NCI-H524 treated with DMSO at 0.1 percent for 48 hours (cell line): ENCODE measurements around the gene EXD3.
"Not testable (repeated sequence)": the region's sequence is repeated elsewhere in the genome, so short reads cannot be mapped to it uniquely, and the experiment has no call there.

Experiments used
- DNase-seq: peaks from one replicate; lab custom pipeline; 2025; lab: John Stamatoyannopoulos, UW

The EXD3 gene

DNA sequence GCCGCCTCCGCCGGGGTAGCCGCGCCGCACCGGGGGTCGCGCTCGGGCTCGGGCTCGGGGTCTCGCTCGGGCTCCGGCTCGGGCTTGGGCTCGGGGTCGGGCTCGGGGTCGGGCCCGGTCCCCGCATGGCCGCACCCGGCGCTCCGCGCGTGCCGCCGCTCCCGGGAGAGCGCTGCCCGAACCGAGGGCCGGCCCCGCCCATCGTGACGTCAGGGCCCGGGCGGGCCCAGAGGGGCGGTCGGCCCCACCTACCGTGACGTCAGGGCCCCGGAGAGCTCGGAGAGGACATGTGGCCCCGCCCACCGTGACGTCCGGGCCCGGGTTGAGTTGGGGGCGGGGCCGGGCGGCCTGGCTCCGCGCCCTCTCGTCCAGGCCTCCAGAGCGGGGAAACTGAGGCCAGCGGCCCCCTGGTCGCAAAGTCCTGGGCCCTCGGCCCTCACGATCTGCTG, 36.2 kb upstream of the EXD3 start, which contains the start of gene NSMF:
NSMF (minus strand) TSS at position 183 of the 449 bp plus-strand sequence. CDS start 232 bp downstream, outside the sequence.
- DNase-seq: no peak

DNA sequence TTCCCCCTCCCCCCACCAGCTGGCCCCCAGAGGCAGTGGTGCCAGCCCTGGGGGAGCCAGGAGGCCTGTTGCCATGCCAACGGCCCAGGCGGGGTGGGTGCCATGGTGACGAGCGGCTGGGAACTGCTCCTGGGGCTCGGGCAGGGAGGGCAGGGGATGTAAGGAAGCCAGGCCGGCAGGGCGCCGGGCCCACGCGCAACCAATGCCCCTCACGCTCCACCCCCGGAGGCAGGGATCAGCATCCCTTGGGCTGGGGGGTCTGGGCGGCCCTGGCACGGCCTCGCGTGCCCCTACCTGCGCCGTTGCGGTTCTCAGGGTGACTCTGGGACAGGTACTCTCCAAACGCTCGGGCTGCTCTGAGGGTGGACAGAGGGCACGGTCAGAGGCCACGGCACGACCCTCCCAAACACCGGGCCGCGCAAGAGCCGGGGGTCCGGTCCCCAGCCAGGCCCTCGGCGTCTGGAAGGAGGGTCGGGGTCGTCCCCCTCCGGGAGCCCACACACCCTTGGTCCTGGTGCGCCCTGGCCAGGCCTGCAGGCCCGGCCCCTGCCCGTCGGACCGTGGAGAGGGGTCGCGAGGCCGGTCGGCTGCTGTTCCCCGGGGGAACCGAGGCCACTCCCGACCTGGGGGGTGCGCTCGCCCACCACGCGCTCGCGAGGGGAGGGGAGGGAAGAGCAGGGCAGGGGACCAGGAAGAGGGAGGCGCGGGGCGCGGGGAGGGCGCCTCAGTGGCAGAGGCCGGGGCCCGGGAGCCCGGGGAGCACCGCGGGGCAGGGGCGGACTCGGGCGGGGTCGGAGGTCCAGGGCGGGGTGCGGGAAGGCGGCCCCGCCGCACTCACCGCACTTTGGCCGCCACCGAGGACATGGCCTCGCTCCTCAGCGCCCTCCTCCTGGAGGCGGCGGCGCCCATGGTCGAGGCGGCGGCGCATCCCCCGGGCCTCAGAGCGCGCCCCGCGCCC, 35.5 kb upstream of the EXD3 start:
- no peak for DNase-seq

DNA sequence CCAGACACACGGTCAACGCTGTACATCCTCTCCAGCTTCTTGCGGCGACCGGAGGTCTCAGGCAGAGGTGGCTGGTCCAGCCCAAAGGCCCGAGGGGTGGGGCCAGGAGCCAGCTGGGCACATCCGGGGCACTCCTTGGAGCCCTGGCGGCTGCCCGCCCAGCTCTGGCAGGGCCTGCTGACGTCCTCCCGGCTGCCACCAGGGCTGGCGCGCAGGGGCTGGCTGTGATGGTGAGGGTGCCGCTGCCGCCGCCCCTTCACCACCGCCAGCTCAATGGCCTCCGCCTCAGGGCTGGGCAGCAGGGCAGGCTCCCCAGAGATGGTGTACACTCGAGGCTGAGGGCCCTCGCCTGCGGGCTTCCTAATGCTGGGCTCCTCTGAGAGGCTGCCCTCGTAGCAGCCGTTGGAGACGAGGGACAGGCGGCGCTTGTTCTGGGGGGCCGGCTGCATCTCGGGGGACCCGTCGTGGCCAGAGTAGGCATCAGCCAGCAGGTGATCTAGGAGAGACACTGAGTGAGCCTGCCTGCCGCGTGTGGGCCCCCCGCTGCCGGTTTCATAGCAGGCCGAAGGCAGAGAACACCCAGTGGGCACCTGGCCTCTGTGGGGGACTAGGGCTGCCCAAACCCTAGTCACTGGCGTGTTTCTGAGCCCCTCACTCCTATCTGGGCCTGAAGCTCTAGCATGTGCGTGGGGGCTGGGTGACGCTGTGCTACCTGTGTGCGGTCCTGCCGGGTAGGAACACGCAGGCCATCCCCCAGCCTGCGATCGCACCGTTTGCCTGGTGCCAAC, 34.6 kb upstream of the EXD3 start:
- no peak for DNase-seq

DNA sequence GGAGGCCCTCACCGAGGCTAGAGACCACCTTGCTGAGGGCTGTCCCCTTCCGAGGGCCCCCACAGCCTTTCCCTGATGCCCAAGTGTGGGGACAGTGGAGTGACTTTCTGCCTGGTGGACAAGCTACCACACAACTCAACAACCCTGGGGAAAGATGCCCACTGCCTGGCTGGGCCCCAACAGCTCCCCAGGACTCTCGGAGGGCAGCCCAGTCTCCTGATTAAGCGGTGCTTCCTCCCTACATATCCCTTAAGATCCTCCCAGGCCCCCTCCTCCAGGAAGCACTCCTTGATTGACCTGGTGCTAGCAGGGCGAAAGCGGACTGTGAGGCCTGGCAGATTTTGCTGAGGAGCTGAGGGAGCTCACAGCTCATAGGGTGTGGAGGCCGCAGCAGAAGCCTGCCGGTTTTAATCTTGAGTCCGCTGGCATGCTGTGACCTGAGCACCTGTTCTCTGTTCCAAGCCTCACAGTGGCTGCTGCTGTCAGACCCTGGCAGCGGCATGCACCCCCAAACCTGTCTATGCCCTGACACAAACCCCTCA, 34.0 kb upstream of the EXD3 start:
- DNase-seq: no peak

DNA sequence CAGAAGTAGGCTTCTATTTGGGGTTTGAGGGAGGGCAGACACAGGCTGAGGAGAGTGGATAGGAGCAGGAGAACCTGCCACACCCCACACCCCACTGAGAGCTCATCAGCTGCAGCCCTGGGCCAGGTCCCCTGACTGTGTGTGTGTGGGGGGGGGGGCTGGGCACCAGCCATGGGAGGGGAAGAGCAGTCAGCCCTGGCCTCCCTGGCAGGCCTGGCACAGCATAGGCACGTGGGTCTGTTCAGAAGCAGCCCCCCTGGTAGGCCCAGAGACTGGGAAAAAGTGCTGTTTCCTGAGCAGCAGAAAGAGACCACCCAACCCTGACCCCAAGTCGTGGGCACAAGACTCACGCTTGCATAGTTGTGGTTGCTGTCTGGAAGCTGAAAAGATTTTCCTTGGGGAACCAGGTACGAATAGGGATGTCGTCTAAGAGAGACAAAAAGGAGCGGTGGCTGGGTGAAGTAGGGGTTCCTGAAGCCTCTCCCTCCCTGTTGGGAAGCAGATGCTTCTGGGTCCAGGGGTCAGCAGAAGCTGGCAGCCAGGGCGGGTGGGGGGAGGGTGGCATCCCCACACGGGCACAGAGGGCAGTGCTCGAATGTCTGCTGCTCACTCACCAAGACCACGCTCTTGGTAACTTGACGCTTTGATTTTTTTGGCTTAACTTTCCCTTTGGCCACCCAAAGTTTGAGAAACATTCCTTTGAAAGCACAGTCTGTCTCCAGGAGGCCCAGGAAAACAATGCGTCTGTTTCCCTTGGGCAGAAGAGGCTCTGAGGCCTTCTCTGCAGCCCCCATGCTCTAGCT, 33.3 kb upstream of the EXD3 start:
- DNase-seq: no peak

DNA sequence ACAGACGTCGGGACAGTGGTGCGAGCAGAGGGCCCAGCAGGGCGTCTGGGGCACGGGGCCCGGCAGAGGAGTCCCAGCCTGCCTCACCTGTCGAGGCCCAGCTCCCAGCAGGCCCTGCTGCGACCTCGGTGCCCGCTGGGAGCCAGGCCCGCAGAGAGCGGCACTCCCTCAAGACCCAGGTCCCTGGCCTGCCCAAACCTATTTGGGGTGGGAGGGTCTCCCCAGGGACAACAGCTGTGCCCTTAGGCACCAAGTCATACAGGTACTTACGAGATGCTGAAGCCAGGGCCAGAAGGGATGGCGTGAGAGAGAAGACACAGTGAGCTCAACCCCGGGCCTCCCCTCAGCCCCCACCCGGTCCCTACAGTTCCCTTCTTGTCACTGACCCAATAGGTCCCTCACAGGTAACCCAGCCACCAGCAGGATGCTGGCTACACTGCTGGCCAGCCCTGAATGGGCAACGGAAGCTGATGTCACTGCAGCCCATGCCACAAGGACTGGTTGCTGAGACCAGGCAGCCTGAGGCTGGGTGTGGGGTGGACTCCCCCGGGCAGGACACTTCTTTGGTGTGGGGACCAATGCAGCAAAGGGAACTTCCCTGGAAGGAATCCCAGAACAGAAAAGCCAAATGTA, 32.5 kb upstream of the EXD3 start:
- DNase-seq: no peak

DNA sequence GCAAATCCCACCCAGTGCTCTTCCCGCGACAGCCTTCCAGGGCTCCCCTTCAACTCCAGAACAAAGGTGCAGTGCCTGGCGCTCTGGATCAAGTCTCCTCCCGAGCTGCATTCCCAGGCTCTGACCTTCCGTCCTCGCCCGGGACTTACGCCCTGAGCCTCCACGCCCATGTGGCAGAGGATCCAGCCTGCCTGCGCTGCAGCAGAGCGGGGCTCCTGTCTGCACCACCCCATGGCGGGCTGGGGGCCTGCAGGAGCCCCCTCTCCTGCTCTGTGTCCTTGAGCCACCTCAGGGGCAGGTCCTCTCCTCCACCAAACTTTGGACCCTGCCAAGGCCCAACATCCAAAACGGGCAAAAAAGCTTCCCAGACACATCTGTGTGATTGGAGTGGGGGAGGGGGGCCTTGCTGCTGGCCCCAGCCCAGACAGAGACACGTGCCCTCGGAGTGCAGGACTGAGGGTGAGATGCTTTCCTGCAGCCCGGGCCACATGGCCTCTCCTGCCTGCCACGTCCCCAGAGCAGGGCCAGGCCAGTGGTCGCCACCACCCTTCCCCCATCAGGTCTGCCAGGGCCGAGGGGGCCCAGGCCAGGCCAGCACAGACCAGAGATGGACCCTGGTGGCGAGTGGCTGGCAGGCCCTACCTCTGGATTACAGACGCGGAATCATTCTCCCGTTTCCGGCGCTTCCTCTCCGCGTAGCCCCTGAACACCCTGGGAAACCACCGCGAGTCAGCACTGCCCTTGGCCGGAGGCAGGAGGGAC, 31.8 kb upstream of the EXD3 start:
- DNase-seq: no peak

DNA sequence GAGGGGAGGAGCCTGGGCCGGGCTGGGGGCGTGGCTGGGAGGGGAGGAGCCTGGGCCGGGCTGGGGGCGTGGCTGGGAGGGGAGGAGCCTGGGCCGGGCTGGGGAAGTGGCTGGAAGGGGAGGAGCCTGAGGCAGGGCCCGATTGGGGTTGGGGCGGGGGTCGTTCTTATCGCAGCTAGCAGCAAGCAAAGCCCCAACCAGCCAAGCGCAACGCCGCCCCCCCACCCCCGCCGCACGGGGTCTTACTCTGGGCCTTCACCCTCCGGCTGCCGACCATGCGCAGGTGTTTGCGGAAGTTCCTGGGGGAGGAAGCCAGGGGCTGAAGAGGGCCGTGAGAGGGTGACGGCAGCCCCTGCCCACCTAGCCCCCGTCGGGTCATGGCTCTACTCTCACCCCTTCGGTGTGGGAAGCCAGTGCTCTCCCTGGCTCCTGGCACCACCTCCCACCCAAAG, 31.2 kb upstream of the EXD3 start:
- no peak for DNase-seq

DNA sequence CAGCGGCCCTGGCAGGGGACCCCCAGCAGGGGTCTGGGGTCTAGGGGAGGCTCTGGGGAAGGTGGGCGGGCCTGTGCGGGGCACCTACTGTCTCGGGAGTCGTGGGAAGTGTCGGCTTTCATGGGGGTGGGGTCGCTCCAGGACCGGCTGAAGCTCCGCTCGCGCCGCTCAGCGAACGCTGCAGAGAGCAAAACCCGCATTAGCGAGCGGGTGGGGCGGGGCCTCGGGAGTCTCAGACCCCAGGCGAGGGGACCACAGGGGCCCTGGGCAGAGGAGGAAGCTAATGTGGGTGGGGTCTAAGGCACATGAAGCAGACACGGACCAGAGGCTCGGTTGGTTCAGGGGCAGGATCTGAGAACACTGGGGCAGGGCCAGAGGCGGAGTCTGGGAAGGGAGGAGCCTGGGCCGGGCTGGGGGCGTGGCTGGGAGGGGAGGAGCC, 30.7 kb upstream of the EXD3 start:
- DNase-seq: no peak

DNA sequence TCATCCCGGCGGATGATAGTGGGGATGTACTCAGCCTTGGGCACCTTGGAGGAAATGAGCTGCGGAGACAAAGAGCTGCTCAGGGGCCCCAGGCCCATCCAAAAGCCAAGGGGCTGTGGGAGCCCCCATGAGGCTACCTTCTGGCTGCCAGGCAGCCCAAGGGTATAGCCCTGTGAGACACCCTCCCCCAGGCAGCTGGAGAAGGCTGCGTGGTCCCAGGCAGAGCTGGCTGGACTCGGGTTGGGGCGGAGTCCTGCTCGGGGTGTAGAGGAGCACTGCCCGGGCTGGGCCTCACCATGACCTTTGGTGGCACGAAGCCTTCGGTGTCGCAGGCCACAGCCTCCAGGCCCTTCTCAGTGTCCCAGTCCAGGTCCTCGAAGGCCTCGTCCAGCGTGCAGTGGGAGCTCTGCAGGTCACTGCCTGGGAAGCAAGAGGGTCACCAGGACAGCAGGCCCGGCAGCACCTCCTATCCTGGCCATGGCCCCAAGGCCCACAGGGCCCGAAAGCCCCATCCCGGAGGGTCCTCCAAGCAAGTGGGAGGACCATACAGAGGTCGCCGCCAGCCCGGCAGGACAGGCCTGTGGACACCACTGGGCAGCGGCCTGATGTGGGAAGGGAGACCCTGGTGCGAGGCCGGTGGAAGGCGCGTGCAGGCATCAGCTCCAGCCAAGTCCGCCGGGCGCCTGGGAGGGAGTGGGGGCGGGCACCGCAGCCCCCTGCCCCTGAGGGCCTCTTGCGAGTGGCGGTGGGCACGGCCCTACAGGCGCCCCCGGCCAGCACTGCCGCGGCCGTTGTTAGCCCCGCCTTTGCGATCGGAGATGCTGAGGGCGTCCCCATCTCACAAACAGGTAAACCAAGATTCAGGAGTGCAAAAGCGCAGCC, 30.0 kb upstream of the EXD3 start:
- no peak for DNase-seq

DNA sequence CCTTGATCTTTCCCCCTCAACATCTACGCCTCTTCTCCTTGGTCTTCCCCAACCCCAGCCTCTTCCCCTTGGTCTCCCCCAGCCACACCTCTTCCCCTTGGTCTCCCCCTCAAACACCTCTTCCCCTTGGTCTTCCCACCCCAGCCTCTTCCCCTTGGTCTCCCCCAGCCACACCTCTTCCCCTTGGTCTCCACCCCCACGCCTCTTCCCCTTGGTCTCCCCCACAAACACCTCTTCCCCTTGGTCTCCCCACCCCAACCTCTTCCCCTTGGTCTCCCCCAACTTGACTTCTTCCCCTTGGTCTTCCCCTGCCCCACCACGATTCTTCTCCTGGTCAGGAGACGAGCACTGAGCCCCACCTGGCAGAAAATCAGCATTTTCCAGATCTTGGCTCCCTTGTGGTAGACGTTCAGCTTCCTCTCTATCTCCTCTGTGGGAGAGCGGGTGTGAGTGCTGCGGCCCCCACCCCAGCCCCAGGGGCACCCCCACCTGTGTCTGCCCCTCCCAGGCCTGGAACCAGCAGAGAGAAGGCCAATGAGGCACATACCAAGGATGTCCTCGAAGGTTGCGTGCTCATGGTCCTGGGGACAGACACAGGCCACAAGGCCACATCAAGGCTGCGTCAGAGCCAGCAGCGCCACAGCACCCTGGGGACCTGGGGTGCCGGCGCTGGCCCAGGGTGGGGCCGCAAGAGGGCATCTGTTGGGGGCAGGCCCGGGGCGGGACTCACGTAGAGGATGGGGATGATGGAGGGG, 29.2 kb upstream of the EXD3 start:
- DNase-seq: no peak

DNA sequence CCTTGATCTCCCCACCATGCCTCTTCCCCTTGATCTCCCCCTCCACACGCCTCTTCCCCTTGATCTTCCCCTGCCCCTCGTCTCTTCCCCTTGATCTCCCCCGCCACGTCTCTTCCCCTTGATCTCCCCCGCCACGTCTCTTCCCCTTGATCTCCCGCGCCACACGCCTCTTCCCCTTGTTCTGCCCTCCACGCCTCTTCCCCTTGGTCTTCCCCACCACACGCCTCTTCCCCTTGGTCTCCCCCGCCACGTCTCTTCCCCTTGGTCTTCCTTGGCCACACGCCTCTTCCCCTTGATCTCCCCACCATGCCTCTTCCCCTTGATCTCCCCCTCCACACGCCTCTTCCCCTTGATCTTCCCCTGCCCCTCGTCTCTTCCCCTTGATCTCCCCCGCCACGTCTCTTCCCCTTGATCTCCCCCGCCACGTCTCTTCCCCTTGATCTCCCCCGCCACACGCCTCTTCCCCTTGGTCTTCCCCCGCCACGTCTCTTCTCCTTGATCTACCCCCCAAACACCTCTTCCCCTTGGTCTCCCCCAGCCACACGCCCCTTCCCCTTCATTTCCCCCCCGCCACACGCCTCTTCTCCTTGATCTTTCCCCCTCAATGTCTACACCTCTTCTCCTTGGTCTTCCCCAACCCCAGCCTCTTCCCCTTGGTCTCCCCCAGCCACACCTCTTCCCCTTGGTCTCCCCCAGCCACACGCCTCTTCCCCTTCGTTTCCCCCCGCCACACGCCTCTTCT, 28.5 kb upstream of the EXD3 start:
- DNase-seq: not testable (repeated sequence)

DNA sequence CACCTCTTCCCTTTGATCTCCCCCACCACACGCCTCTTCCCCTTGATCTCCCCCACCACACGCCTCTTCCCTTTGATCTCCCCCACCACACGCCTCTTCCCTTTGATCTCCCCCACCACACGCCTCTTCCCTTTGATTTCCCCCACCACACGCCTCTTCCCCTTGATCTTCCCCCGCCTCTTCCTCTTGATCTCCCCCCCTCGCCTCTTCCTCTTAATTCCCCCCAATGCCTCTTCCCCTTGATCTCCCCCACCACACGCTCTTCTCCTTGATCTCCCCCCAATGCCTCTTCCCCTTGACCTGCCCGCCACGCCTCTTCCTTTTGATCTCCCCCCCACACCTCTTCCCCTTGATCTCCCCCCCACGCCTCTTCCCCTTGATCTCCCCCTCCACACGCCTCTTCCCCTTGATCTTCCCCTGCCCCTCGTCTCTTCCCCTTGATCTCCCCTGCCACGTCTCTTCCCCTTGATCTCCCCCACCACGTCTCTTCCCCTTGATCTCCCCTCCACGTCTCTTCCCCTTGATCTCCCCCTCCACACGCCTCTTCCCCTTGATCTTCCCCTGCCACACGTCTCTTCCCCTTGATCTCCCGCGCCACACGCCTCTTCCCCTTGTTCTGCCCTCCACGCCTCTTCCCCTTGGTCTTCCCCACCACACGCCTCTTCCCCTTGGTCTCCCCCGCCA, 27.7 kb upstream of the EXD3 start:
- DNase-seq: not testable (repeated sequence)

DNA sequence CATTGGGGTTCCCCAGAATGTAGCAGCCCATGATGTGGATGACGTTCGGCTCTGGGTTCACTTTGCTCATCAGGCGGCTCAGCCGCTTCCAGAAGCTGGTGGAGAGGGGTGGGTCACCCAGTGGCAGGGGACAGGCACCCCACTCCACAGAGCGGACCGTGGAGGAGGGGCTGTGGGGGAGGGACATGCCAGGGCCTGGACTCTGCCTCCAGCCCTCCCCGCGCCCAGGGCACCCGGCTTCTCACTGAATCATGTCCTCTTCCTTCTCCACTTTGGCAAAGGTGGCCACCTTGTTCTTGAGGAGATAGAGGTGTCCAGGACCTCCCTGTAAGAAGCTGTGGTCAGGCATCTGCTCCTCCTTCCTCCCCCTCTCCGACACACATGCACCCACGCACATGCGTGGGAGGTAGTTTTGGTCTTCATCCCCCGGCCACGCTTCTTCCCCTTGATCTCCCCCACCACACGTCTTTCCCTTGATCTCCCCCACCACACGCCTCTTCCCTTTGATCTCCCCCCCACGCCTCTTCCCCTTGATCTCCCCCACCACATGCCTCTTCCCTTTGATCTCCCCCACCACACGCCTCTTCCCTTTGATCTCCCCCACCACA, 27.1 kb upstream of the EXD3 start:
- DNase-seq: no peak

DNA sequence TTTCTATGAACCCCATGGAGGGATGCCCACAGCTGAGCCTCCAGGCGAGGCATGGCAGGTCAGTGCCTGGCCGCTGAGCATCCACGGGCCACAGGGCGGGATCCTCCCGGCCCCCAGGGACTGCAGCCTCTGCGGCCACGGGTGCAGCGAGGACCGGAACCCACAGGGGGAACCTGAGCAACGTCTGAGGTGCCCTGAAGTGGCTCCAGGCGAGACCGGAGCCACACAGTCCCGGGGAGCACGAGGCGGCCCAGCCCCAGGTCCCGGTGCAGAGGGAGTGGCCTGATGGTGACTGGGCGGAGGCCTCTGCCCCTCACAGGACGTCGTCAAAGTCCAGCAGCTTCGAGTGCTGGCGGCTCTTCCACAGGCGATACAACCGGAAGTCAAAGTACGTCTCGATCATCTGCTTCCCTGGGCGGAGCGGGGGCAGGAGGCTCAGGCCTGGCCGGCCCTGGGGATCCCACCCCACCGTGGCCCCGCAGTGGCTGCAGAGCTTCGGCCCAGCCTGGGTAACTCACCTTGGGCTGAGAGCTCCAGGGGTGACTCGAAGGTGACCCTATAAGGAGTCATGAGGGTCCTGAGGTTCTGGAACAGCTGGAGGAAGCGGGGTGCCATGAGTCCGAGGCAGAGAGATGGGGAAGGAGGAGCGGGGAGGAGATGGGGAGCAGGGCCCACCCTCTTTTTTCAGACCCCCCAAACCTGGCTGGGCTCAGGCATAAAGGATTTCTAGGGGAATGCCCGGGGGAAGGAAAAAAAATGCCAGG, 26.3 kb upstream of the EXD3 start:
- DNase-seq: no peak

DNA sequence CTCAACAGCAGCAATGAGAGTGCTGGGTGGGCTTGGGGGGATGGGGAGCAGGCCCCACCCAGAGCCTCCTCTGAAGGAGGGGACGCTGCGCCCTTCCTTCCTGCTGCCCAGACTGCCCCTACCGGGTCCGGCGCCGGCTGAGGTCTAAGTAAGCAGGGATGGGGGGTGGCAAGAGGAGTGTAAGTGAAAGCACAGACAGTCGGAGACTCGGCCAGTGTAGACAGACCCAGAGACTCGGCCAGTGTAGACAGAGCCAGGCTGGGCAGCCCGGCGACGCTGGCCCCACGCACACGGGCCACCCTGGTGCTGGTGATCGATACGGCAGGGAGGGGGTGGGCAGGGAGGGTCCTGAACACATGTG, 25.6 kb upstream of the EXD3 start:
- no peak for DNase-seq
